Pancreas (tissue), 10 donors: ENCODE results near the gene IL1RL2. TPM values are rescaled to one million over a fixed set of nuclear protein-coding genes. Genes with fewer than 3 reads are reported as not detected.
A peak's percentile ranks its signal among the peaks of the same experiment; 100 is the strongest.

ENCODE experiments used
- ATAC-seq, 4 donors: fragments of 200-7000 bp; cut with Tn5 transposase; one replicate each; pipeline versions ENCODE4 v1.8.0 to v1.9.1; 2020; ENCODE audit warnings: mild to moderate bottlenecking in 4 of 4, moderate library complexity in 4 of 4
- DNase-seq, 6 donors: peaks; one replicate each; pipeline ENCODE4 v3.0.0-alpha.2; 2020
- FAIRE-seq: peaks from 2 replicates; lab custom pipeline; 2012; peaks lifted over from hg19 to GRCh38; lab: Jason Lieb, UNC
- H3K27ac ChIP-seq, 4 donors: fragments of 200-600 bp; sonication (generic); 1 replicate in 3 of 4; 2 replicates in 1 of 4; pipeline versions ENCODE4 v1.5.0 to v1.8.0; 2020
- H3K27me3 ChIP-seq, 4 donors: fragments of 200-600 bp; one replicate each; pipeline ENCODE4 v1.8.0; 2021
- H3K36me3 ChIP-seq, 3 donors: fragments of 200-600 bp; sonication (generic) in 1 of 3; one replicate each; pipeline versions ENCODE4 v1.5.0 to v1.8.0; 2020 to 2021
- H3K4me1 ChIP-seq, 3 donors: fragments of 200-600 bp; one replicate each; pipeline ENCODE4 v1.8.0; 2021
- H3K4me3 ChIP-seq, 4 donors: fragments of 200-600 bp; sonication (generic) in 2 of 4; one replicate each; pipeline versions ENCODE4 v1.5.0 to v1.8.0; 2020 to 2021
- H3K9me3 ChIP-seq, 4 donors: fragments of 200-600 bp; one replicate each; pipeline ENCODE4 v1.8.0; 2021
- CTCF ChIP-seq, 4 donors: fragments of 200-600 bp; sonication (generic) in 3 of 4; IDR thresholded peaks; one replicate each; pipeline versions ENCODE4 v1.5.0 to v1.8.0; 2021; ENCODE audit warnings: antibody characterized with exemption in 4 of 4
- WGBS, 2 donors: extraction: QIAGEN DNeasy Blood & Tissue Kit; methylation state at CpG; one replicate each; pipeline ENCODE4 v1.1.7; 2013; 5-methylcytosine and 5-hydroxymethylcytosine counted together
- intact Hi-C, 3 donors: fragments of 100-400 bp; cut with DNase I; formaldehyde crosslinking; loops; one replicate each; pipeline versions ENCODE4 v1.11.1 to v1.14.2; 2022
- polyA plus RNA-seq, 2 donors: library from polyadenylated mRNA; stranded (reverse); fragments of 200-250 nt; gene quantifications; one replicate each; pipeline ENCODE4 v1.2.3, GENCODE V29; 2013
- total RNA-seq, 6 donors: library from RNA; stranded (reverse); fragmentation: NEBNext Ultra II Directional in 4 of 6; extraction: Animal tissue kit (Norgen Biotek cat#: 25700) in 4 of 6; gene quantifications; one replicate each; pipeline versions ENCODE4 v1.2.1 to v1.2.4, GENCODE V29; 2021 to 2023
- donor health status: healthy with polysubstance abuse.
- donor health status: DM: no; HTN: no; CAD: no; lungs with moderate emphysema.
- donor health status: DM: no; HTN: no; CAD: no.
- donor health status: control.
- donor health status: control.
- donor health status: Bipolar disorder and iron deficiency.
- donor health status: DM: yes; HTN: yes; CAD: no.
- donor health status: DM: no; HTN: no; CAD: no.
- donor health status: DM: no; HTN: no; CAD: no.
- donor health status: DM: yes; HTN: yes; CAD: no.

Gene IL1RL2
- total and polyA plus RNA-seq, 8 donors = 0.12 to 1.2 (median 0.34) TPM

- Histone ChIP-seq H3K36me3 (no peaks in the 10 kb centered on the region), H3K4me1 (peaks cover 0 to 14% (median 4%) of the 10 kb centered on the region in 3 donors), H3K27ac (peak overlapping the region; percentile 76 to 97 (median 89)), H3K27me3 (no peaks in the 10 kb centered on the region), H3K9me3 (no peaks in the 10 kb centered on the region), H3K4me3 (peak overlapping the region in 2 of 4 donors; percentile 72)
- DNase-seq (no peak), FAIRE-seq (no peak), ATAC-seq (no peak)
- TF ChIP-seq CTCF (IDR thresholded peaks at IDR 0.05) = no peak
- WGBS, 2 donors = 58 to 65% methylated on average over 15 of the region's 15 CpGs
- intact Hi-C loops = loop anchor here in 1 of 3 donors (10.0 kb wide), 1 partner anchor 116 kb away; no protein-coding TSS in a partner anchor
Observed at GRCh38 chr2:102141011-102141943, 45.5 kb upstream of the IL1RL2 start.

GRCh38 chr2:102141970-102142828 lies 44.6 kb upstream of the IL1RL2 start, which contains the start of gene IL1R1:
IL1R1 (plus strand) TSS chr2:102142746; CDS start chr2:102157725, 14,979 bp downstream.
- 3 to 5% methylated on average over 54 to 65 of the region's 65 CpGs for WGBS, 2 donors
- Histone ChIP-seq H3K4me3 (peak within 1 kb of the TSS; percentile 16 to 72 (median 70)), H3K36me3 (no peaks in the 10 kb centered on the region), H3K27ac (peak within 1 kb of the TSS; percentile 76 to 97 (median 89)), H3K4me1 (peaks cover 0 to 16% (median 4%) of the 10 kb centered on the region in 3 donors), H3K27me3 (no peaks in the 10 kb centered on the region), H3K9me3 (no peaks in the 10 kb centered on the region)
- FAIRE-seq = no peak
- peak; percentile 89 to 94 (median 92) for ATAC-seq
- DNase-seq = peak; percentile 76 to 93 (median 82)
- intact Hi-C loops = loop anchor here in 1 of 3 donors (10.0 kb wide), 1 partner anchor 117 kb away; no protein-coding TSS in a partner anchor
- TF ChIP-seq CTCF (IDR thresholded peaks at IDR 0.05) = no peak

GRCh38 chr2:102142829-102143449 lies 43.9 kb upstream of the IL1RL2 start:
- Histone ChIP-seq H3K4me1 (peaks cover 0 to 19% (median 4%) of the 10 kb centered on the region in 3 donors), H3K27ac (peak overlapping the region; percentile 61 to 97 (median 86)), H3K4me3 (peak overlapping the region; percentile 16 to 72 (median 70)), H3K27me3 (no peaks in the 10 kb centered on the region), H3K9me3 (no peaks in the 10 kb centered on the region), H3K36me3 (no peaks in the 10 kb centered on the region)
- peak; percentile 10 to 36 (median 17) for ATAC-seq
- WGBS, 2 donors = 1 to 2% methylated on average over 42 of the region's 42 CpGs
- no peak for TF ChIP-seq CTCF (IDR thresholded peaks at IDR 0.05)
- no peak for FAIRE-seq
- peak in 2 of 6 donors; percentile 42 to 85 for DNase-seq
- intact Hi-C loops = loop anchor here in 1 of 3 donors (10.0 kb wide), 1 partner anchor 118 kb away; no protein-coding TSS in a partner anchor

GRCh38 chr2:102143450-102143985 lies 43.3 kb upstream of the IL1RL2 start:
- no peaks in the 10 kb centered on the region for H3K36me3 ChIP-seq
- no peaks in the 10 kb centered on the region for H3K9me3 ChIP-seq
- ATAC-seq (peak; percentile 32 to 50 (median 43)), FAIRE-seq (no peak), DNase-seq (peak in 4 of 6 donors; percentile 30 to 63 (median 42))
- peak overlapping the region; percentile 61 to 97 (median 86) for H3K27ac ChIP-seq
- H3K27me3 ChIP-seq = no peaks in the 10 kb centered on the region
- 11 to 13% methylated on average over 10 of the region's 10 CpGs for WGBS, 2 donors
- peaks cover 0 to 21% (median 4%) of the 10 kb centered on the region in 3 donors for H3K4me1 ChIP-seq
- H3K4me3 ChIP-seq = peak overlapping the region; percentile 16 to 72 (median 70)
- no peak for TF ChIP-seq CTCF (IDR thresholded peaks at IDR 0.05)
- intact Hi-C loops = loop anchor here in 1 of 3 donors (10.0 kb wide), 1 partner anchor 119 kb away; no protein-coding TSS in a partner anchor
